Stimulated activated effector memory CD8-positive, alpha-beta T cell treated with anti-CD3 and anti-CD28 coated beads, Interleukin-12 subunit alpha, Interleukin-12 subunit beta, amount 100 ng/mL, for 72 hours (primary cell): ENCODE measurements around the gene OVCH2.
"Not testable (repeated sequence)": the region's sequence is repeated elsewhere in the genome, so short reads cannot be mapped to it uniquely, and the experiment has no call there.

Source experiments
- ATAC-seq: fragments of 150-1000 bp; cut with Tn5 transposase; 2 replicates; pipeline ENCODE4 v1.10.0; 2021
- DNase-seq, 2 donors: peaks; one replicate each; pipeline ENCODE4 v3.0.0; 2021 to 2022; ENCODE audit warnings: low spot score in 2 of 2
- H3K27ac Mint-ChIP-seq: one replicate; pipeline ENCODE4 v1.8.0; 2022; ENCODE audit warnings: mild to moderate bottlenecking, mixed read lengths
- H3K36me3 Mint-ChIP-seq: one replicate; pipeline ENCODE4 v1.8.0; 2022; ENCODE audit warnings: mild to moderate bottlenecking, mixed read lengths
- H3K4me1 Mint-ChIP-seq: one replicate; pipeline ENCODE4 v1.8.0; 2022; ENCODE audit warnings: mixed read lengths
- H3K4me3 Mint-ChIP-seq: one replicate; pipeline ENCODE4 v1.8.0; 2022; ENCODE audit warnings: mild to moderate bottlenecking, mixed read lengths
- H3K9me3 Mint-ChIP-seq: one replicate; pipeline ENCODE4 v1.8.0; 2022; ENCODE audit warnings: mixed read lengths

Gene OVCH2, protein sequence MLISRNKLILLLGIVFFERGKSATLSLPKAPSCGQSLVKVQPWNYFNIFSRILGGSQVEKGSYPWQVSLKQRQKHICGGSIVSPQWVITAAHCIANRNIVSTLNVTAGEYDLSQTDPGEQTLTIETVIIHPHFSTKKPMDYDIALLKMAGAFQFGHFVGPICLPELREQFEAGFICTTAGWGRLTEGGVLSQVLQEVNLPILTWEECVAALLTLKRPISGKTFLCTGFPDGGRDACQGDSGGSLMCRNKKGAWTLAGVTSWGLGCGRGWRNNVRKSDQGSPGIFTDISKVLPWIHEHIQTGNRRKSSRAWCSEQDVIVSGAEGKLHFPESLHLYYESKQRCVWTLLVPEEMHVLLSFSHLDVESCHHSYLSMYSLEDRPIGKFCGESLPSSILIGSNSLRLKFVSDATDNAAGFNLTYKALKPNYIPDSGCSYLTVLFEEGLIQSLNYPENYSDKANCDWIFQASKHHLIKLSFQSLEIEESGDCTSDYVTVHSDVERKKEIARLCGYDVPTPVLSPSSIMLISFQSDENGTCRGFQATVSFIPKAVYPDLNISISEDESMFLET

DNA sequence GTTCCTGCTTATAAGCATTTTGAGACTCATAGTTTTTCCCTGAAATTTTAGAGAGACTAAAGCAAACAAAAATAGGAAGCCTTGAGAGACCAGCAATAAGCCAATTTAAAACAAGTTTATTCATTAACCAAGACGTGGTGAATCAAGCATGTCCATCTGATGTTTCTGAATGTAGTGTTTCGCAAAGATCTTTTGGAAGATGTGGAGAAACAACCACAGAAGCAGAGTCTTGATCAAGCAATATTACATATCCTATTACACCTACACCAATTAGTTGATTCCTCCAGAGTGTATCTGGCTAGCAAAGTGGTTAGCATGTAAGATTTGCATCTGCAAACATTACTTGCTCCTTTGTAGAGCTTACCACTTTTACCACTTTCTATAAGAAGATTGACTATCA lies at the start of gene OVCH2:
Gene OVCH2, minus strand, starts transcription at position 101 of the 400 bp plus-strand sequence. Its CDS starts 83 bp downstream, at position 18.
- no peak for ATAC-seq
- H3K4me1 Mint-ChIP-seq = no peaks in the 10 kb centered on the region
- H3K4me3 Mint-ChIP-seq = no peak within 1 kb of the TSS
- H3K27ac Mint-ChIP-seq = no peak within 1 kb of the TSS
- H3K36me3 Mint-ChIP-seq = no peaks in the 10 kb centered on the region
- H3K9me3 Mint-ChIP-seq = no peaks in the 10 kb centered on the region
- DNase-seq = no peak

DNA sequence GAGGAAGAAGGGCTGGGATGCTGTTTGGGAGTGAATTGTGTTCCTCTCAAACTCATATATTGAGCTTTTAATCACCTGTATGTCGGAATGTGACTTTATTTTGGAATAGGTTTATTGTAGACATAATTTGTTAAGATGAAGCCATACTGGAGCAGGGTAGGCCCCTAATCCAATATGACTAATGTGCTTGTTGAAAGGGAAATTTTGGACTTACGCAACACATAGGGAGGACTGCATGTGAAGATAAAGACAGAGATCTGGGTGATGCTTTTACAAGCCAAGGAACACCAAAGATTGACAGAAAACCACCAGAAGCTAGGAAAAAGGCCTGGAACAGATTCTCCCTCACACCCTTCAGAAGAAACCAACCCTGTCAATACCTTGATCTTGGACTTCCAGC lies 43.2 kb upstream of the OVCH2 start:
- no peak overlapping the region for H3K27ac Mint-ChIP-seq
- ATAC-seq = no peak
- H3K4me3 Mint-ChIP-seq = no peak overlapping the region
- DNase-seq = no peak
- H3K4me1 Mint-ChIP-seq = no peaks in the 10 kb centered on the region
- no peaks in the 10 kb centered on the region for H3K9me3 Mint-ChIP-seq
- H3K36me3 Mint-ChIP-seq = no peaks in the 10 kb centered on the region

DNA sequence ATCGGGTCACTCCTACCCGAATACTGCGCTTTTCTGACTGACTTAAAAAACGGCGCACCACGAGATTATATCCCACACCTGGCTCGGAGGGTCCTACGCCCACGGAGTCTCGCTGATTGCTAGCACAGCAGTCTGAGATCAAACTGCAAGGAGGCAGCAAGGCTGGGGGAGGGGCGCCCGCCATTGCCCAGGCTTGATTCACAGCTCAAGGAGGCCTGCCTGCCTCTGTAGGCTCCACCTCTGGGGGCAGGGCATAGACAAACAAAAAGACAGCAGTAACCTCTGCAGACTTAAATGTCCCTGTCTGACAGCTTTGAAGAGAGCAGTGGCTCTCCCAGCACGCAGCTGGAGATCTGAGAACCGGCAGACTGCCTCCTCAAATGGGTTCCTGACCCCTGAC lies 28.5 kb upstream of the OVCH2 start:
- not testable (repeated sequence) for H3K27ac Mint-ChIP-seq, DNase-seq, H3K9me3 Mint-ChIP-seq, H3K4me1 Mint-ChIP-seq, ATAC-seq, H3K36me3 Mint-ChIP-seq, H3K4me3 Mint-ChIP-seq

DNA sequence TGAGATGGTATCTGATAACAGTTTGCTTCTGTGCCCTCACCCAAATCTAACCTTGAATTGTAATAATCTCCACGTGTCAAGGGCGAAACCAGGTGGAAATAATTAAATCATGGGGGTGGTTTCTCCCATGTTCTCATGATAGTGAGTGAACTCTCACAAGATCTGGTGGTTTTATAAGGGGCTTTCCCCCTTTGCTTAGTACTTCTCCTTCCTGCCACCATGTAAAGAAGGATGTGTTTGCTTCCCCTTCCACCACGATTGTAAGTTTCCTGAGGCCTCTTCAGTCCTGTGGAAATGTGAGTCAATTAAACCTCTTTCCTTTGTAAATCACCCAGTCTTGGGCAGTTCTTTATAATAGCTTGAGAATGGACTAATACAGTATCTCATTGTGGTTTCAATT lies 8.5 kb upstream of the OVCH2 start:
- H3K4me3 Mint-ChIP-seq = no peak overlapping the region
- no peaks in the 10 kb centered on the region for H3K4me1 Mint-ChIP-seq
- ATAC-seq = no peak
- H3K36me3 Mint-ChIP-seq = no peaks in the 10 kb centered on the region
- DNase-seq = no peak
- H3K27ac Mint-ChIP-seq = no peak overlapping the region
- H3K9me3 Mint-ChIP-seq = no peaks in the 10 kb centered on the region

DNA sequence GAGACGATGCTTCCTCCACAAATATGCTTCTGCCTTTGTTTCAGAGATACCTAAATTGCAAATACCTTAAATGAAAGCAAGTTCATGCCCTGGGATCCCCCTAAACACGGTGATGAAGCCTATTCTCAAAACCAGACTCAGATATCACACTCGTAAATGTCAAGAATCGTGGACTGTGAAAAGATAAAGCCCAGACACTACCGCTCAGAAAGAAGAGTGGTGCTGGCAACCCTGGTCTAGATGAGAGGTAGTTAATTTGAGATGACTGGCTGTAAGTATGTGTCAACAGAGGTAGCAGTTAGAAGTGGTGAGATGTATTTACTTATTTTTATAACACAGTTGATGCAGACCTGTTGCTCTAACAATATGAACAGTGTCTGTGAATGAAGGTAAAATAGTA lies 2.5 kb downstream of the OVCH2 start:
- Mint-ChIP-seq H3K27ac (no peak overlapping the region), H3K36me3 (no peaks in the 10 kb centered on the region), H3K4me3 (no peak overlapping the region), H3K4me1 (no peaks in the 10 kb centered on the region), H3K9me3 (no peaks in the 10 kb centered on the region)
- no peak for ATAC-seq
- DNase-seq = no peak

DNA sequence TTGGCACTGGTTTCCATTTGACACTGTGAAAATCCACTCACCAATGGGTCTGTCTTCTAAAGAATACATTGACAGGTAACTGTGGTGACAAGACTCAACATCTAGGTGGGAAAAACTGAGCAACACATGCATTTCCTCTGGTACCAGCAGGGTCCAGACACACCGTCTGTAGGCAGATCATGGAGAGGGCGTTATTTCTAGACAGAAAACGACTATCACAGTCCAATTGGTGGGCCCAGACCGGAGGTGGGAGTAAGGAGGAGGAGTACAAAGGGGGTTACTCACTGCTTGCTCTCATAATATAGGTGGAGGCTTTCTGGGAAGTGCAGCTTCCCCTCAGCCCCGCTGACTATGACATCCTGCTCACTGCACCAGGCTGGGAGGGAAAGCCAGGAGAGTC lies 9.9 kb downstream of the OVCH2 start:
- Mint-ChIP-seq H3K27ac (no peak overlapping the region), H3K4me3 (no peak overlapping the region), H3K9me3 (no peaks in the 10 kb centered on the region), H3K36me3 (no peaks in the 10 kb centered on the region), H3K4me1 (no peaks in the 10 kb centered on the region)
- DNase-seq = no peak
- peak; percentile 42 for ATAC-seq

DNA sequence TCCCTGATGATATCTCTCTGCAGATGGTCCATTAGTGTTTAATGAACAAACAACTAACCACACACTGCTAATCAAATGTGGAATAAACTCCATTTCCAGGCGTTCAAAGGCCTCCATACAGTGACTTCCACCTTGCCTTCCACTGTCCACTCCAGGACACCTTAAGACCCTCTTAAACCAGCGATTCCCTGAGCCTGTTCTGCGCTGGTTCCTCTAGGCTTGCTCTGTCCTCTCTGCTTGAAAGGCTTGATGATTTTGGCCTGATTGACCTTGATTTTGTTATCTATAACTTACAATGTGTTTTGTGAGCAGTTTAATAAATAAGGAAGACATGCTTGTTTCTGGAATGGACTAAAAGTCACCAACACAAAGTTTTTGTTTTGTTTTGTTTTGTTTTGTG lies 12.0 kb downstream of the OVCH2 start:
- no peaks in the 10 kb centered on the region for H3K36me3 Mint-ChIP-seq
- H3K9me3 Mint-ChIP-seq = no peaks in the 10 kb centered on the region
- no peaks in the 10 kb centered on the region for H3K4me1 Mint-ChIP-seq
- DNase-seq = no peak
- no peak overlapping the region for H3K4me3 Mint-ChIP-seq
- no peak for ATAC-seq
- no peak overlapping the region for H3K27ac Mint-ChIP-seq

DNA sequence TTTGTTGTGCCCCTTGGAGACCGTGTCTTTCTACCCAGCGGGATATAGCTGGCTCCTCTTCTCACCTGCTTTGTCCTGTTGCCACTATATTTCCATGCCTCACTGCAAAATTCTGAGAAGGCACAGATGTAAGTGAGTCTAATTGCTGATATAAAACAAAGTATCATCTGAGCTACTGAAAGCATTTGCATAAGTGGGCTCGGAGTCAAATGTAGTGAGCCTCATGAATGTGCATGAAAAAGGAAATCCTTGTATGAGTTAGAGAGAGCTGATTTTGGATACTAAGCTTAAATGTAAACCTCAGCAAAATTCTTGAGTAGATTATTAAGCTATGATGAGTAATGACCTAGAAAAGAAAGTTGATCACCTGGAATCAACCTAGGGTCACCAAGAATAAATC lies 13.9 kb downstream of the OVCH2 start:
- DNase-seq (no peak), ATAC-seq (no peak)
- no peak overlapping the region for H3K4me3 Mint-ChIP-seq
- no peaks in the 10 kb centered on the region for H3K9me3 Mint-ChIP-seq
- H3K4me1 Mint-ChIP-seq = no peaks in the 10 kb centered on the region
- H3K27ac Mint-ChIP-seq = no peak overlapping the region
- H3K36me3 Mint-ChIP-seq = no peaks in the 10 kb centered on the region

DNA sequence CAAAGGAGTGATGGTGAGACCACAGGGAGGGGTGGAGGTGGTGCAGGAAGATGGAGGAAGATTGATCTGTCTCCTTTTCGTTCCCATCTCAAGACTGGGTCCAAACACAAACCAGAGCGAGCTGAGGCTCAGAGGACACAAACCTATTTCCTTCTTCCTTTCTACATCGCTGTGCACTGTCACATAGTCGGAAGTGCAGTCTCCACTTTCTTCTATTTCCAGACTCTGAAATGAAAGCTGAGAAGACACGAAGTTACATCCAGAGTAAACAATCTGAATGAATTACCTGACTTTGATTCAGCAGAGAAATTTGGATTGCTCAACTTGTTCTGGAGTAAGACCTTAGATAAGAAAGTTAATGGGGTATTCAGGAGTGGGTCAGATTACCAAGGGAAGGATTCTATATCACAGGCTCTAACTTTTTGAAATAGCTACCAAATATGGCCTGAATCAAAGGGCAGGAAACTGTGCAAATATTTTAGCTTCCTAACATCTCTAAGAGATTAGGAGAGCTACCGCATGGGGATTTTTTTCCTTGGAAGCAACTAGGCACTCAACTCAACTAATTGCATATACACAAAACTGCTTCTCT lies 14.4 kb downstream of the OVCH2 start:
- Mint-ChIP-seq H3K4me1 (no peaks in the 10 kb centered on the region), H3K9me3 (no peaks in the 10 kb centered on the region), H3K4me3 (no peak overlapping the region), H3K27ac (no peak overlapping the region), H3K36me3 (no peaks in the 10 kb centered on the region)
- ATAC-seq (no peak), DNase-seq (no peak)

DNA sequence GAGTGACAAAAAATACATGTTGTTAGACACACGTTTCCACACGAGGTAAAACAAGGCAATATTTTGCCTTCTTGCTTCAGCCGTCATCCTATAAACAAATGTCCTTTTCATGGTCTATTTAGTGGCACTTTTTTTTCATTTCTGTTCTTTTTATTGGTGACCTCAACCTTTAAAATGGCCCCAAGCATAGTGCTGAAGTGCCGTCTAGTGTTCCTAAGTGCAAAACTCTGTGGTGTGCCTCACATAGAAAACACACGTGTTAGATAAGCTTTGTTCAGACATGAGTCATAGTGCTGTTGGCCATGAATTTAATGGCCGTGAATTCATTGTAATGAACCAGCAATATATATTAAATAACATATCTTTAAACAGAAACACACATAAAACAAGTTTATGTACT lies 15.6 kb downstream of the OVCH2 start:
- H3K27ac Mint-ChIP-seq = no peak overlapping the region
- no peaks in the 10 kb centered on the region for H3K9me3 Mint-ChIP-seq
- no peak for ATAC-seq
- no peaks in the 10 kb centered on the region for H3K36me3 Mint-ChIP-seq
- DNase-seq = no peak
- no peak overlapping the region for H3K4me3 Mint-ChIP-seq
- H3K4me1 Mint-ChIP-seq = no peaks in the 10 kb centered on the region

DNA sequence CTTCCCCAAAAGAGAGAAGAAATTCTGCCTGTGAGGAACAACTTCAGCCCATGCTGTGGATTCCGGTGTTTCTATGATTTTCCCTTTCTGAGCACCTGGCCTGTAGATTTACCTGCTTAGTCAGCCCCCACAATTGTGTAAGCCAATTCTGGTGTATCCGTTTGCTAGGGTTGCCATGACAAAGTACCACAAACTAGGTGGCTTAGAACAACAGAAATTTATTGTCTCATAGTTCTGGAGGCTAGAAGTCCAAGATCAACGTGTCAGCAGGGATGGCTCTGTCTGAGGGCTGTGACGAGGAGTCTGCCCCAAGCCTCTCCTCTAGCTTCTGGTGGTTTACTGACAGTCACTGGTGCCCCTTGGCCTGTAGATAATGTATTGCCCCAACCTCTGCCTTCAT lies 17.0 kb downstream of the OVCH2 start:
- no peak for ATAC-seq
- H3K27ac Mint-ChIP-seq = no peak overlapping the region

DNA sequence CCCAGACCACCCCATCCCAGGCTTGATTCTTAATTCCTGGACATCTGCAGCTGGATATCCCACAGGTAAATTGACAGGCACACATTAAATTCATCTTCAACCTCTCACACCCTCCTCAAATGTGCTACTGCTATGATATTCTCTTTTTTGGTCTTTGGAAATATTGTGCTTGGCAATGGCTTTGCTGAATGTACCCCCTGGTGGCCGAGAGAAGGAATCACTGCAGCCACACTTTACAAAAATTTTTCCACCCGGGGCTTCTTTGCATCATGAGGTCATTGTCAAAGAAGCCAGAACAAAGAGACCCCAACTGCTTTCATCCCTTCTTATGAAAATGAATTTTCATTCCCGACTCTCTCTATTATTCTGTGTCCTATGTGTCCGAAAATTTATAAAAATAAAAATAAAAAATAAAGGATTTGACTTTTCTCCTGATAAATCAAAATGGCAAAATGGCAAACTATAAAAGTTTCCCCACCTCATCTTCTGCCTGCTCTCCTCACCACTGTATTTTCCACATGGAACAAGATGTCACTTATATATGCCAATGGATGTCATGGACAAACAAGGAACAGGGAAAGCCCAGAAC lies 17.9 kb downstream of the OVCH2 start:
- no peaks in the 10 kb centered on the region for H3K36me3 Mint-ChIP-seq
- no peak for DNase-seq
- ATAC-seq = no peak
- H3K4me1 Mint-ChIP-seq = no peaks in the 10 kb centered on the region
- H3K27ac Mint-ChIP-seq = no peak overlapping the region
- H3K9me3 Mint-ChIP-seq = no peaks in the 10 kb centered on the region
- no peak overlapping the region for H3K4me3 Mint-ChIP-seq

More for the DNA sequence above, 17.0 kb downstream of the OVCH2 start:
- H3K36me3 Mint-ChIP-seq = no peaks in the 10 kb centered on the region
- H3K9me3 Mint-ChIP-seq = no peaks in the 10 kb centered on the region
- no peaks in the 10 kb centered on the region for H3K4me1 Mint-ChIP-seq
- H3K4me3 Mint-ChIP-seq = no peak overlapping the region
- DNase-seq = no peak

DNA sequence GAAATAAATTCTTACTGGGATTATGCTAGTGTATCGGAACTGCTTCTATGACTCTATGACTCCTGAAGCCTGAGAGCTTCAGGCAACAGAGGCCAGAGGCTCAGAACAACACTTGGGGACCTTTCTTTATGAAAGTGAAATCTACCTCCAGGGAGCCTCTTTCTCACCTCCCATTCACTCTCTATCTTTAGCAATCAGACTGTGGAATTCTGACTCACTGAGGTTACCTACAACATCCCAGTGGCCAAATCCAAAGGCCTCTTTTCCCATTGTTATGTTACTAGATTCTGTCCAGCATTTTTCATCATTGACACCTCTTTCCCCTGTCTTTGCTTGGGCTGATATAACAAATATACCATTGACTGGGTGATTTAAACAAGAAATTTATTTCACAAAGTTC lies 18.9 kb downstream of the OVCH2 start:
- no peaks in the 10 kb centered on the region for H3K9me3 Mint-ChIP-seq
- DNase-seq = no peak
- no peaks in the 10 kb centered on the region for H3K4me1 Mint-ChIP-seq
- no peak overlapping the region for H3K27ac Mint-ChIP-seq
- no peak for ATAC-seq
- no peak overlapping the region for H3K4me3 Mint-ChIP-seq
- no peaks in the 10 kb centered on the region for H3K36me3 Mint-ChIP-seq

DNA sequence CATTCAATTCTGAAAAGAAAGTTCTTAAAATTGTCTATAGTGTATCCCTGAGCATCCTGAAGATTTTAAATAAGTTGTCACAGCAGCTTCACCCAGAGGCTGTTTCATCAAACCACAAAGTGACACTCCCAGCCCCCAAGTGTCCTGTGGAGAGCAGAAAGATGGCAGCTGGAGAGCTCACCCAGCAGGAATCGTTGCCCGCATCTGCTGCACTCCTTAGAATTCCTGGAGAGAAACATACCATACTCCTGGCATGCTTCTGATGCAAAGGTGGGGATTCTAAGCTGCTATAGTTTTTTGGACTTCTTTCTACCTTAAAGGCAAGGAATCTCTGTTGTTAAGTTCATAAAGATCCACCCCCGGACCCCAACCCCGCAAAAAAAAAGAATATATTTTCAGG lies 19.5 kb downstream of the OVCH2 start:
- DNase-seq (no peak), ATAC-seq (no peak)
- H3K27ac Mint-ChIP-seq = no peak overlapping the region
- H3K4me1 Mint-ChIP-seq = no peaks in the 10 kb centered on the region
- no peaks in the 10 kb centered on the region for H3K9me3 Mint-ChIP-seq
- no peaks in the 10 kb centered on the region for H3K36me3 Mint-ChIP-seq
- no peak overlapping the region for H3K4me3 Mint-ChIP-seq

DNA sequence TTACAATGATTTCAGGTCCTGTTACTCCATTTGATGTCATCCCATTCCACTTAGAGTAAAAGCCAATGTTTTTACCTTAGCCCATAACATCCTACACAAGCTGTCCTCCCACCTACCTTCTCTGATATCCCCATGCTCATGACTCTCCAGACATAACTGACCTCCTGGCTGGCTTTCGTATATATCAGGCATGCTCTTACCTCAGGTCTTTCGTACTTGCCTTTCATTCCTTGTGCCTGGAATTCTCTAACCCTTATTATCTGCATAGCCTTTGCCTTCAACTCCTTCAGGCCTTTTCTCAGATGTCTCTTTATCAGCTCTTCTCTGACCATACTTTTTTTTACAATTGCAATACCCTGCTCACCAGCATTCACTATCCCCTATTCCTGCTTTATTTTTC lies 22.7 kb downstream of the OVCH2 start:
- Mint-ChIP-seq H3K27ac (no peak overlapping the region), H3K4me1 (no peaks in the 10 kb centered on the region), H3K9me3 (no peaks in the 10 kb centered on the region), H3K36me3 (no peaks in the 10 kb centered on the region), H3K4me3 (no peak overlapping the region)
- DNase-seq (no peak), ATAC-seq (no peak)

DNA sequence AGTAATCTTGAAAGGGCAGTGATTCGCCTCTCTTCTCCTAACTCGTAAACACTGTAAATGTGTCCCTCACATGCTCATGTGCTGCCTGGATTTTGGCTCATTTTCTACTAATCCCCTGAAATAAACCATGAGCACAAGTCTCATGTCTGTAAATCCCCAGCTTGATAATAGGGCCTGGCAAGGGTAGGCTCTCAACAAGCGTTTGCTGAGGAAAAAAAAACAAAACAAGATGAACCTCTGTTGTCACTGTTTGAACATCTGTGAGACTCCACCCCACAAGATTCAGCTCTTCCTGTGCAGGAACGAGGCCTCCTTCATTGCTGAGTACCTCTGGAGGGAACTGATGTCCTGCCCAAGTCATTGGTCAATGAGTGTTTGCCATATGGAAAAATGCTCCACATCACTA lies 28.5 kb downstream of the OVCH2 start:
- Mint-ChIP-seq H3K36me3 (no peaks in the 10 kb centered on the region), H3K4me3 (no peak overlapping the region), H3K4me1 (peaks cover 10% of the 10 kb centered on the region), H3K9me3 (no peaks in the 10 kb centered on the region), H3K27ac (no peak overlapping the region)
- ATAC-seq (no peak), DNase-seq (no peak)
